Tibial nerve (tissue), 4 donors: Measurements from ENCODE around the gene DCT. TPM values are rescaled to one million over a fixed set of nuclear protein-coding genes. Genes with fewer than 3 reads are reported as not detected.

Experiments
- DNase-seq, 2 donors: peaks; one replicate each; pipeline ENCODE4 v3.0.0-alpha.2; 2019; ENCODE audit warnings: low spot score in 2 of 2
- H3K27ac ChIP-seq, 4 donors: fragments of 200-600 bp; sonication (generic) in 3 of 4; one replicate each; pipeline ENCODE4 v1.5.1; 2017 to 2019; ENCODE audit warnings: mild to moderate bottlenecking in 1 of 4
- H3K27me3 ChIP-seq, 2 donors: fragments of 200-600 bp; sonication (generic) in 1 of 2; one replicate each; pipeline versions ENCODE4 v1.5.1 to v1.6.0; 2017 to 2019
- H3K36me3 ChIP-seq, 3 donors: fragments of 200-600 bp; sonication (generic); one replicate each; pipeline ENCODE4 v1.5.1; 2018 to 2019
- H3K4me1 ChIP-seq, 4 donors: fragments of 200-600 bp; sonication (generic) in 3 of 4; one replicate each; pipeline ENCODE4 v1.5.1; 2017 to 2019
- H3K4me3 ChIP-seq, 4 donors: fragments of 200-600 bp; sonication (generic) in 3 of 4; one replicate each; pipeline ENCODE4 v1.5.1; 2017 to 2019; ENCODE audit warnings: mild to moderate bottlenecking in 1 of 4, moderate library complexity in 1 of 4
- H3K9me3 ChIP-seq, 4 donors: fragments of 200-600 bp; sonication (generic) in 3 of 4; one replicate each; pipeline ENCODE4 v1.5.1; 2017 to 2019
- CTCF ChIP-seq, 5 experiments: fragments of 200-600 bp in 3 of 5; fragments of 450-650 bp in 2 of 5; sonication (generic) in 3 of 5; IDR thresholded peaks; one replicate each; pipeline ENCODE4 v1.5.1; 2016 to 2019; ENCODE audit warnings: antibody characterized with exemption in 5 of 5, mild to moderate bottlenecking in 3 of 5, moderate library complexity in 2 of 5
- EP300 ChIP-seq, 2 donors: sonication (generic); formaldehyde crosslinking; IDR thresholded peaks; one replicate each; pipeline ENCODE4 v1.6.1; 2017; ENCODE audit warnings: antibody characterized with exemption in 2 of 2, mild to moderate bottlenecking in 1 of 2
- POLR2A ChIP-seq, 2 donors: fragments of 450-650 bp; IDR thresholded peaks; one replicate each; pipeline ENCODE4 v1.6.1; 2017; ENCODE audit warnings: antibody characterized with exemption in 2 of 2, mild to moderate bottlenecking in 2 of 2, moderate library complexity in 2 of 2
- WGBS, 2 donors: methylation state at CpG; one replicate each; pipeline ENCODE4 v1.1.5; 2018; 5-methylcytosine and 5-hydroxymethylcytosine counted together
- total RNA-seq, 4 donors: library from RNA; depleted of rRNA; stranded (reverse); fragments of >200 nt; gene quantifications; one replicate each; pipeline ENCODE4 v1.1.0, GENCODE V29; 2016

Gene DCT
- total RNA-seq, 4 donors from 2014 or later, result 0.30 to 3.9 (median 0.61) TPM

- Histone ChIP-seq H3K36me3 (no peaks in the 10 kb centered on the region), H3K27me3 (no peaks in the 10 kb centered on the region), H3K9me3 (no peaks in the 10 kb centered on the region), H3K27ac (no peak overlapping the region), H3K4me1 (no peaks in the 10 kb centered on the region), H3K4me3 (no peak overlapping the region)
- DNase-seq, result no peak
- 61 to 63% methylated on average over 1 of the region's 1 CpG for WGBS, 2 donors
- TF ChIP-seq CTCF (IDR thresholded peaks at IDR 0.05) (no peak), EP300 (IDR thresholded peaks at IDR 0.05) (no peak), POLR2A (IDR thresholded peaks at IDR 0.05) (no peak)
Observed at GRCh38 chr13:94419304-94419924, 60.1 kb downstream of the DCT start.

GRCh38 chr13:94417294-94417693 lies 62.2 kb downstream of the DCT start:
- no peak overlapping the region for H3K27ac ChIP-seq
- no peaks in the 10 kb centered on the region for H3K4me1 ChIP-seq
- no peak overlapping the region for H3K4me3 ChIP-seq
- TF ChIP-seq POLR2A (IDR thresholded peaks at IDR 0.05), result no peak
- no peak for TF ChIP-seq CTCF (IDR thresholded peaks at IDR 0.05)
- no peak for TF ChIP-seq EP300 (IDR thresholded peaks at IDR 0.05)
- no peaks in the 10 kb centered on the region for H3K27me3 ChIP-seq
- H3K9me3 ChIP-seq, result no peaks in the 10 kb centered on the region
- DNase-seq, result no peak
- H3K36me3 ChIP-seq, result no peaks in the 10 kb centered on the region

GRCh38 chr13:94416454-94417080 lies 62.9 kb downstream of the DCT start:
- no peaks in the 10 kb centered on the region for H3K9me3 ChIP-seq
- H3K4me1 ChIP-seq, result no peaks in the 10 kb centered on the region
- H3K27me3 ChIP-seq, result no peaks in the 10 kb centered on the region
- H3K36me3 ChIP-seq, result no peaks in the 10 kb centered on the region
- no peak overlapping the region for H3K4me3 ChIP-seq
- H3K27ac ChIP-seq, result no peak overlapping the region
- WGBS, 2 donors, result 64 to 68% methylated on average over 7 of the region's 7 CpGs
- TF ChIP-seq CTCF (IDR thresholded peaks at IDR 0.05), result no peak
- DNase-seq, result no peak

GRCh38 chr13:94415500-94416237 lies 63.8 kb downstream of the DCT start:
- no peaks in the 10 kb centered on the region for H3K9me3 ChIP-seq
- no peaks in the 10 kb centered on the region for H3K36me3 ChIP-seq
- H3K27ac ChIP-seq, result no peak overlapping the region
- H3K4me3 ChIP-seq, result no peak overlapping the region
- DNase-seq, result no peak
- TF ChIP-seq CTCF (IDR thresholded peaks at IDR 0.05), result no peak
- no peak for TF ChIP-seq POLR2A (IDR thresholded peaks at IDR 0.05)
- no peak for TF ChIP-seq EP300 (IDR thresholded peaks at IDR 0.05)
- no peaks in the 10 kb centered on the region for H3K4me1 ChIP-seq
- no peaks in the 10 kb centered on the region for H3K27me3 ChIP-seq
- WGBS, 2 donors, result 55 to 60% methylated on average over 7 of the region's 7 CpGs

GRCh38 chr13:94414708-94415107 lies 64.8 kb downstream of the DCT start:
- 31 to 36% methylated on average over 4 of the region's 4 CpGs for WGBS, 2 donors

More at GRCh38 chr13:94414708-94415107, 64.8 kb downstream of the DCT start:
- Histone ChIP-seq H3K4me3 (no peak overlapping the region), H3K9me3 (no peaks in the 10 kb centered on the region), H3K27me3 (no peaks in the 10 kb centered on the region), H3K4me1 (no peaks in the 10 kb centered on the region), H3K27ac (no peak overlapping the region), H3K36me3 (no peaks in the 10 kb centered on the region)
- TF ChIP-seq EP300 (IDR thresholded peaks at IDR 0.05), result no peak
- DNase-seq, result no peak
